ENCODE measurements around the gene NDUFS7.

The NDUFS7 gene

DNA sequence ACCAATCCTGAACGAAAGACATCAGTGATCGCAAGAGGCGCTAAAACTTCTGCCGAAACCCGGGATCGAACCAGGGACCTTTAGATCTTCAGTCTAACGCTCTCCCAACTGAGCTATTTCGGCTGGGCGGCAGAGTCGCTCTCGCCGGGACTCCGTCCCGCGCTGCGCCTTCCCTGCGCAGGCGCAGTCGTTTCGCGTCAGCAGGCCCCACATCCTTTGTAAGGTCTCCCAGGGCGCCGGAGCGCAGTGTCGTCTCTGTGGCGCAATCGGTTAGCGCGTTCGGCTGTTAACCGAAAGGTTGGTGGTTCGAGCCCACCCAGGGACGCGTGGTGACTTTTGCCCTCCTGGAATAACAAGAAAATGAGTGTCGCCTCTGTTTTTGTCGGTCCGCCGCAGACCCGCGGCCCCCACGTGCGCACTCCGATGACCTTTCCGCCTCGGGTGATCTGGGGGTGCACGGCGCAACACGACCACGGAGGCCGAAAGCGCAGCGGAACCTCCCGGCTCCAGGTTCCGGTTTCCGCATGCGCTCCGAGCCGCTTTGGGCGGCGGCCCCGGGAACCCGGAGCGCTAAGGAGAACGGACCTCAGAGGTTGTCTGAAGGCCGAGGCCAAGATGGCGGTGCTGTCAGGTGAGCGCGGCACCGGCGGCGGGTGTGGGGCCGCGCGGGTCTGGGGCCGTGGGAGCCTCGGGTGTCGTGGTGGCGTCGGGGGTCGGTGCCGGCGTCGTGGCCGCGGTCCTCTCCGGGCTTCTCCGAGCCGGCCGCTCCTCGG, at the start of gene NDUFS7:
NDUFS7 (plus strand) TSS at position 596 of the 773 bp plus-strand sequence; CDS start at position 616, 20 bp downstream.
- peak; percentile 93 to 95 for DNase-seq

DNA sequence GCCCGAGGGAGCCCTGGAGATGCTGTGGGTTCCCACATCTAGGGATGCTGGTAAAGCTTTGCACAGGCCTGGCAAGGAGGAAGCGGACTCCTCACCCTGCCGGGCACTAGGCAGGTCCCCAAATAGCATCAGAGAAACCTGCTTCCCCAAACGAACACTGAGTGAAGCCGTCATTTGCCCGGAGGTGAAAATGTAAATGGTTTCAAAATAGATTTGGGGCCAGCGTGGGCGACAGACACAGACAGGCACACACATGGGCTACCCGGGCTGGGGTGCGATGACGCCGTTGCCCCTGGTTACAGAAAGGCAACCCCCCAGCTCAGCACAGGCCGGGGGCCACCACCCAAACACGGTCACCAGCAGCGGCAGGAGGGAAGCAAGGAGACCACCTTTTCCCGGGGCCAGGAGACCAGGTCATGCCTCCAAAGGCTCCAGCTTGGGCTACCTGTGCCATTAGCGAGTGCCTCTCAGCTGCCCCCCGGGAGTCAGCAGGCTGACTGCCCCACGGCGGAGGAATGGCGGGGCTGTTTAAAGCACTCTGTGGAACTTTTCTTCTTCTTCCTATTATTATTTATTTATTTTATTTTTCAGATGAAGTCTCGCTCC, 47.5 kb upstream of the NDUFS7 start:
- DNase-seq: no peak

DNA sequence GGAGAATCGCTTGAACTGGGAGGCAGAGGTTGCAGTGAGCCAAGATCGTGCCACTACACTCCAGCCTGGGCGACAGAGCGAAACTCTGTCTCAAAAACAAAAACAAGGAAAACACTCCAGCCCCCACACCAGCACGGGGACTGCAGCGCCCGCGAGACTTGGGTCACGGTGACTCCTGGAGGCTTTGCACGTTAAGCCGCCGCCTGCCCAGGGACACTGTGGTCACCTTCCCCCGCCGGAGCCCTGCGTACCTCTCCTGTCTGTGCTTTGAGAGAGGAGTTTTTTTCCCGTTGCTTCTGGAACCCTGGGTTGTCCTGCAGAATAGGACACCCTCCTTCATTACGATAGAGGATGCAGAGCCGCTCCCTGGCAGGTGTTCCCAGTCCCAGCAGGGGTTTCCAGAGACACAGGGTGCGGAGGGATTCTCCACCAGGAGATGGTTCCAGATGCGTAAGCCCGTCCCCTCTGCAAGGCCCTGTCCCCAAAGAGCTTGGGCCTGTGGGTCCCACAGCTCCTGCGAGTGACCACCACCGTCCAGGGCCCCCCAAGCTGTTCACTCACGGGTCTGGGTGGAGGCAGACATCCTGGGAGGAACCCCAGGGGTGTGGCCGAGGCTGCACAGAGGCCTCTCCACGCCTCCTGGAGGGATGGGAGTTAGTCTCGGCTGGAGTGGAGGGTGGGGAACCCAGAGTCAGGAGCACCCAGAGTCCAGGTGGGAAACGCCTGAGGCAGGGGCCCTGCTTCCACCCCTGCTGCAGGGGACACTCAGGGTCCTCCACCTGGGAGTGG, 42.8 kb upstream of the NDUFS7 start:
- no peak for DNase-seq

DNA sequence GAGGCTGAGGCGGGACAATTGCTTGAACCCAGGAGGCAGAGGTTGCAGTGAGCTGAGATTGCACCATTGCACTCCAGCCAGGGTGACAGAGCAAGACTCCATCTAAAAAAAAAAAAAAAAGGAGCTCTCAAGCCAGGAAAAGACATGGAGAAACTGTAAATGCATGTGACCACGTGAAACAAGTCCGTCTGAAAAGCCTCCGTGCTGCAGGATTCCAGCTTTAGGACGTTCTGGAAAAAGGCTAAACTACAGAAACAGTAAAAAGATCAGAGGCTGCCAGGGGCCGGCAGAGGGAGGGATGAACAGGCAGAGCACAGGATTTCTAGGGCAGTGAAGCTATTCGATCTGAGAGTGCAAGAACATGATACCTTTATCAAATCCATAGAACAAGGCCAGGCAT, 40.7 kb upstream of the NDUFS7 start:
- no peak for DNase-seq

DNA sequence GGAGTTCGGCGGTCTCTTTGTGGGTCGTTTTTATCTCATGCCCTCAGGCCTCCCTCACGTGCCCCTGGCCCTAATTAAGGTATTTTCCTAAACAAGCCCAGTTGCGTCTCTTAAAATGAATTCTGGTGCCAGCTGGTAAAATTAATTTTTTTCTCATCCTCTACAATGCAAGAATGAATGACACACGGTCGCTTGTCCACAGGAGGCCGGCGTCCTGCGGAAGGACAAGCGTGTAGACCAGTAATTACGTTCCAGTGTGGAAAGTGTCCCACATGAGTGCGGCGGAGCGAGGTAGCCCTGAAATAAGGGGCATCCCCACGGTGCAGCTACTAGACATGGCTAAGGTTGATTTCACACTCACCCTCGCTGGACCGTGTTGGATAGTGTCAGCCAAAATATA, 34.5 kb upstream of the NDUFS7 start:
- DNase-seq: no peak

DNA sequence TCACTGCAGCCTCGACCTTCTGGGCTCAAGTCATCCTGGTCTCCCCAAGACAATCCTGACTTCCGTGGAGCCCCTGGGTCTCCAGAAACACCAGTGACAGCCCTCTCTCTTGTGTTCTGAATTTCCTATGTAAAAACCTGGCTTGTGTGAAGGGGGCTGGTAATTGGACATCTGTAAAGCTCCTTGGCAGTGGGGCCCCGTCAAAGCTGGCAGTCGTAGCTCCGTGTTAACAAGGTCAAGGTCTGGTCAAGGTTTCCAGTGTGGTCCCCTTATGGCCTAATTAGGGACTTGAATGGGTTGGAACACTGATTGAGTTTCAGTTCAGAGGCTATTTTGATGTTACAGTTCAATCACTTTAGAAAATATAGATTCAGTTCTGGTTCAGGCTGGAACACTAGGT, 32.8 kb upstream of the NDUFS7 start:
- DNase-seq: no peak

DNA sequence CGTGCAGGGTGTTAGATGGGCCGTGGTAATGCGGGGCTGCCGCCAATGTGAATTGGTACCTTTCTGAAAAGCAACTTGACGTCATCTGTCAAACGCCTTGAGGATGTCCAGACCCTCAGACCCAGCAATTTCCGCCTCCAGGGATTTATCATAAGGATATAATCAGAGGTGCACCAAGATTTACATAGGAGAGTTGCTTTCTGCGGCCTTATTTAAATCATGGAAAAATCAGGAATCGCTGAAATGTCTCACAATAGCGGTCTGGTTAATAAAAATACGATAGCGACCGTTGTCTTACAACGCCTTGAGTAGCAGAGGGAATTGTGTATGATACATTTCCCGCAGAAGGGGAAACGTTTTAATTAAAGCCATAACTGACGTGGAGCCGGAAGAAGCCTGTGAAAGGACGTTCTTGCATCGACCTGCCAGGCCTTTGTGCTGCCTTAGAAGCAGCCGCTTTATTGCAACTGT, 32.3 kb upstream of the NDUFS7 start:
- DNase-seq: no peak

DNA sequence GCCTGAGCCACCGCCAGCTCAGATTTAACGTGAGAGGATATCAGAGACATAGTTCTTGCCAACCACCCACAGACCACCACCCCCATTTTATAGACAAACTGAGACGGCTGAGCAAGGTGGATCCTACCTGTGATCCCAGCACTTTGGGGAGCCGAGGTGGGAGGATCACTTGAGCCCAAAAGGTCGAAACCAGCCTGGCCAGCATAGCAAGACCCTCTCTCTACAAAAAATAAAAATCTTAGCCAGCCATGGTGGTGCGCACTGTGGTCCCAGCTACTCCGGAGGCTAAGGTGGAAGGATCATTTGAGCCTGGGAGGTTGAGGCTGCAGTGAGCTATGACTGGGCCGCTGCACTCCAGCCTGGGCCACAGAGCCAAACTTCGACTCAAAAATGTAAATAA, 30.6 kb upstream of the NDUFS7 start:
- no peak for DNase-seq

DNA sequence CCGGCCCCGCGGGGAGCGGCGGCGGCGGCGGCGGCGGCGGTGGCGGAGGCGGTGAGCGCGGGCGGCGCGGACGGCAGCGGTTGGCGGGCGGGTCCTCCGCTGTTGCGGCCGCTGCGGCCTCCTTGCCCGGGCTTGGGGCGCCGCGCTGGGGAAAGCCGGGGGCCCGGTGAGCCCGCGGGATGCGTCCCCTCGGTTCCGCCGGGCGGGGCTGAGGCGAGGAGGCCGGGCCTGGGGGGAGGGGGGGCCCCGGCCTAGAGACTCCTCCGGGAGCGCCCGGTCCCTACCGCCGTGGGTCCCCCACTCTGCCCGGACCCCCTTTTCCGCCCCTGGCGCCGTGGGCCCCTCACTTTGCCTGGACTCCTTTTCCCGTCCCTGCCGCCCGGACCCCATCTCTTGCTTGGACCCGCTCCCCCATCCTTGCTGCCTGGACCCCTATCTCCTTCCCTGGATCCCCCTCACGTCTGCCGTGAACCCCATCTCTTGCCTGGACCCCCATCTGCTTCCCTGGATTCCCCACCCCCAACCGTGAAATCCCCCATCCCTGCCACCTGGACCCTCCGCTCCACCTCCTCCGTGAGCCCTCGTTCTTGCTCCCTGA, 28.6 kb upstream of the NDUFS7 start:
- DNase-seq: no peak

DNA sequence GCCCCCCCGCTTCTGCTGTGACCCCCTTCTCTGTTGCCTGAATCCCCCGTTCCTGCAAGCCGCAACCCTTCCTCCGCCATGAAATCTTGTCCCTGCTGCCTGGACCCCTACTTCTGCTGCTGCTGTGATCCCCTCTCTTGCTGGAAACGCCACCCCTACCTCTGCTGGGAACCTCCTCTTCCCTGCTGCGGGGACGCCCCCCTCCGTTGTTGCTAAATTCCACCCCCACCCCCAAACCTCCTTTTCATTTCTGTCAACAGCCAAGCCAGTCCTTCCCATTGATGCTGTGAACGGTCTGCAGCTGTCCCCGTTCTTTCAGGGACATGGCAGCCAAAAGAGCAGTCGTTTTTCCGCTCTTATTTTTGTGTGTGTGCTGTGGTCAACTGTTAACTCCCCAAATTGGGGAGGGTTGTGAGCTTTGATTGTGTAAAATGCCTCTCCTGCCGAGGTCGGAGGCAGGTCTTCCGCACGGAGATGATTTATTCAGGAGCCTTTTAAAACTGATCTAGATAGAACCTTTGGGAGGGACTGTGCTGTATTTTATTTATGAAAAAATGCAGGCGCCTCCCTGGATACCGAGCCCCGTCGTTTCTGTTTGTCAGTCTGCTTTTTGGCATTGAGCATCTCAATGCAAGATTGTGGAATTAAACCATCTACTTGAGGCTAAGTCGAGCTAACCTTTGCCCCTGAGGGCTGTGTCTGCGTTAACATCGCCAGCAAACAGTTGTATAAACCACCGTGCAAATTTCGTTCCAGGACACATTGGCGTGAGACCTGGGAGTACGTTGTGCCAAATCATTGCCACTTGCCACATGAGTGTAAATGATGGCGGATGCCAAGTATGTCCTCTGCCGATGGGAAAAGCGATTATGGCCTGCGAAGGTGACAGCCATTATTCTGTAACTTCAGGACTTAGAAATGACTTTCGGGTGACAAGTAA, 27.9 kb upstream of the NDUFS7 start:
- DNase-seq: peak in 1 of 2 donors; percentile 26

DNA sequence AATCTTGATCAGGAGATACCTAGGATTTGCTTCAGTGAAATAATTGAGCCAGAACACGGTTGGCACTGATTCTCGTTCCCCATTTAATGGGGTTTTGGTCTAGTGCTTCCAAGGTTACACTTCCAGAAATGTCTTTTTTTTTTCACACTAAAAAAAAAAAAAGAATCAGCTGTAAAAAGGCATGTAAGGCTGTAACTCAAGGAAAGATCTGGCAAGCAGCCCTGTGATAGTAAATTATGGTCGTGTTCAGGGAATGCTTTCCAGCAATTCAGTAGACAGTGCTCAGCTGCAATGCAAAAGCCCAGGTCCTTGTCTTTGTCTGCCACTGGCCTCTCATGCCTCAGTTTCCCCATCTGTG, 27.2 kb upstream of the NDUFS7 start:
- no peak for DNase-seq

DNA sequence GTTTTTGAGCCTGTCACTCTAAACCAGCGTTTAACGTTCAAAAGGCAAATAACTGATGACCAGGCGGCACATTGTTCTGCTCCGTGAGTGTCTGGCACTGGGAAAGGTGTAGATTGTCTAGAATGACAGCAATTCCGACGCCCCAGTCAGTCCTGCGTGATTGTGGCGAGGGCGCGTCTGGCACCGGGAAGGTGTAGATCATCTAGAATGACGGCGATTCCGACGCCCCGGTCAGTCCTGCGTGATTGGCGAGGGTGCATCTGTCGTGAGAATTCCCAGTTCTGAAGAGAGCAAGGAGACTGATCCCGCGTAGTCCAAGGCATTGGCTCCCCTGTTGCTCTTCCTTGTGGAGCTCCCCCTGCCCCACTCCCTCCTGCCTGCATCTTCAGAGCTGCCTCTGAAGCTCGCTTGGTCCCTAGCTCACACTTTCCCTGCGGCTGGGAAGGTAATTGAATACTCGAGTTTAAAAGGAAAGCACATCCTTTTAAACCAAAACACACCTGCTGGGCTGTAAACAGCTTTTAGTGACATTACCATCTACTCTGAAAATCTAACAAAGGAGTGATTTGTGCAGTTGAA, 26.1 kb upstream of the NDUFS7 start:
- DNase-seq: no peak

DNA sequence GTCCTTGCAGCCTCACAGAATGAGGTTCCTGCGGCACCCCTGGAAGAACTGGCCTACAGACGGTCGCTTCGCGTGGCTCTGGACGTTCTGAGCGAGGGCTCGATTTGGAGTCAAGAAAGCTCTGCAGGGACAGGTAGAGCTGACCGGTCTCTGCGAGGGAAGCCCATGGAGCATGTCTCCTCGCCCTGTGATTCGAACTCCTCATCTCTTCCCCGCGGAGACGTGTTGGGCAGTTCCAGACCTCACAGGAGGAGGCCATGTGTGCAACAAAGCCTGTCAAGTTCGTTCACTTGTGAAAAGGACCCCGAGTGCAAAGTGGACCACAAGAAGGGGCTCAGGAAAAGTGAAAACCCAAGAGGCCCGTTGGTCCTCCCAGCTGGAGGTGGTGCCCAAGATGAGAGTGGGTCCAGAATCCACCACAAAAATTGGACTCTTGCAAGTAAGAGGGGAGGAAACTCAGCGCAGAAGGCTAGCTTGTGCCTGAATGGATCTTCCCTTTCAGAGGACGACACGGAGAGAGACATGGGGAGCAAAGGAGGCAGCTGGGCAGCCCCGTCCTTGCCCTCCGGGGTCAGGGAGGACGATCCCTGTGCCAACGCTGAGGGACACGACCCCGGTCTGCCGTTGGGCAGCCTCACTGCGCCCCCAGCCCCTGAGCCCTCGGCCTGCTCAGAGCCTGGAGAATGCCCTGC, 23.4 kb upstream of the NDUFS7 start:
- no peak for DNase-seq

DNA sequence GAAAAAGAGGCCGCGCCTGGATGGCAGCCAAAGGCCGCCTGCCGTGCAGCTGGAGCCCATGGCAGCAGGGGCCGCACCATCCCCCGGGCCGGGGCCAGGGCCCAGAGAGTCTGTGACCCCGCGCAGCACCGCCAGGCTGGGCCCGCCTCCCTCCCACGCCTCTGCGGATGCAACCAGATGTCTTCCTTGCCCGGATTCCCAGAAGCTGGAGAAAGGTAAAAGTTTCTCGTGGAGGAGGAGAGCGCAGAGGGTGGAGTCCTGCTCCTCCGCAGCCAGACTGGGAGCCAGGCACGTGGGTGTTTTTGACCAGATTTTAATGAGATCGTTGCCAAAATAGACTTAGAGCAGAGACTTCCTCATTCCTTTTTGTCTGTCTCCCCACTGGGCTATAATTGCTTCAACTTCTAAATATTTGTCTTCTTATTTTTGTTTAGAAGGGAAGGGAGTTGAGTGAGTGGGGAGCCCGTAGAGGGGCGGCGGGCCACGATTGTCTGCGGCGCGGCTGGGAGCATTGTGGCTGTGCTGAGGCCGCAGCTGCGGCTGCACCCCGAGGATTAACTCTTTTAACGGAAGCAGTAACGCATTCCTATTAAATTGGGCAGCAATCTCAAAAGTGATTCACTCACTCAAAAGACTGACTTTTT, 22.8 kb upstream of the NDUFS7 start:
- no peak for DNase-seq

DNA sequence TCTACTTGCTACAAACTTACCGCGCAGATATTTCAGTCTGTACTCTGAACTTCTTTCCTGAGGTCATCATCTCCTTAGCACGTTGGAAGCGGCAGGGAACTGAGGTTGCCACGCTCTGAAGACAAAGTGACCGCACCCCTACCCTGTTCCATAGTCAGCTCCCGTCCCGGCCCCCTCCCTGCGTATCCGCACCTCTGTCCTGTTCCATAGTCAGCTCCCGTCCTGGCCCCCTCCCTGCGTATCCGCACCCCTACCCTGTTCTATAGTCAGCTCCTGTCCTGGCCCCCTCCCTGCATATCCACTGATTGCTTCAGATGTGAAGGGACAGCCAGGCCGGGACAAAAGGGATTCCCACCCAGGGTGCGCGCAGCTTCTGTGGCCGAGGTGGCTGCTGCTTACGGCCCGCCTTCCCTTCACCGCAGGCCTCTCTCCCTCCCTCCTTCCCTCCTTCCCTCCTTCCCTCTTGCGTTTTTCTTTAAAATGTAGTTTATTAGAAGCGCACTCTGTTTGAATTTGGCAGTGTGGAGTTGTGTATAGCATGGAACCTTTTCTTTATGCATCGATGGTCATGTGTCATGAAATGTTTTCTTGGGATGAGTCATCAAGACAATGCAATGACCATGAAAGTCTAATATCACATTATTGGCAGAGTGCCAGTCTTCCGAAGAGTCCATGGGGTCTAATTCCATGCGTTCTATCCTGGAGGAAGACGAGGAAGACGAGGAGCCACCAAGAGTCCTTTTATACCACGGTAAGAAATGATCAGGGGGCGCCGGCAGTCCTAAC, 21.9 kb upstream of the NDUFS7 start:
- DNase-seq: no peak

DNA sequence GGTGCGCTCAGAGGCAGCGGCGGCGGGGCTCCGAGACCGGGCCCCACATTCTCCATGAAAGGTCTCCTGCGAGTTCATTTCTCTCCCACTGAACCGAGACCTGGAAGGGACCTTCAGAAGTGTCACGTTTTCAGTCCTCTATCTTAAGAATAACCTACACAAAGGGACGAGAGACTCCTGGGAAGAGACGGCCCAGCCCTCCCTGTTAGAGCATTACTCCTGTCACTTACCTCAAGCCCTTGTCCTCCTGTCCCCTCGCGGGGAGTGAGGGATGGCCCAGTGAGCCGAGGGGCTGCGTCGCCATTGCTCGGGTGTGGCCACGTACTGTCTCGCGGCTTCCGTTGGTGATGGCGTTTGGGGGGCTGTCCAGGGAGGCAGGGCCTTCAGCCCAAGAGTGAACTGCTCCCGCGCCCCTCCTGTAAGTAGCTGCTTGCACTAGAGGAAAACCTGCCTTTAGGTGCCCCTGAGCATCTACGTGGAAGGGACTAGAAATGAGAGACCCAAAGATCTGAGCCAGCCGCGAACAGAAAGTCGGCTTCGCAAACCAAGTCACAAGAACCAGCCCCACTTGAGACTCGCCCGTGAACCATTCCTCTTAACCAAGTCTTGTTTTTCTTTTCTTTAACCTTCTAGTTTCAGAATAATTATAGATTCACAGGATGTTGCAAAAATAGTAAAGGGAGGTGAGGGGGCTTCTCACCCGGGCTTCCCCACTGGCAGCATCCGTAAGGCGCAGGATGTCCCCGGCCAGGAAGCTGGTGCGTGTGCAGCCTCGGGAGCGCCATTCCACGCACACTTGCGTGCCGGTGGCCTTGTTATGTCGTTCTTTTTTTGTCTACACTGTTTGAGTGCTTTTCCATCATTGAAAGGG, 21.1 kb upstream of the NDUFS7 start:
- DNase-seq: no peak

DNA sequence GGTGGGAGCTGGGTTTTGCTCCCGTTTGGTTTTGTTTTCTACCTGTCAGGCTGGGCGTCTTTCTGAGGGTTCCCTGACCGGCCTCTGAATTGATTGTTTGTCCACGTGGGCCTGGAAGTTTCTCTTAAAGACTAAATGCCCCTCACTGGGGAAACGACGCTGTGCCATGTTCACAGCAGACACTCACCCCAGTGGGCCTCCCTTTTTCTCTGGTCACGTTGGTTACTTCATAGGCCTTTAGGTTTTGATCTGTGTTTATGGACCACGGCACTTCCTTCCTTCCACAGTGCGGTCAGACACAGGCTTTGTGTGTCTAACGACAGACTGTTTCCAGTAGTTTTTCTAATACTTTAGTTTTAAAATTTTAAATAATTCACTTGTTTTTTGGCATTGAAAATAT, 20.1 kb upstream of the NDUFS7 start:
- no peak for DNase-seq

DNA sequence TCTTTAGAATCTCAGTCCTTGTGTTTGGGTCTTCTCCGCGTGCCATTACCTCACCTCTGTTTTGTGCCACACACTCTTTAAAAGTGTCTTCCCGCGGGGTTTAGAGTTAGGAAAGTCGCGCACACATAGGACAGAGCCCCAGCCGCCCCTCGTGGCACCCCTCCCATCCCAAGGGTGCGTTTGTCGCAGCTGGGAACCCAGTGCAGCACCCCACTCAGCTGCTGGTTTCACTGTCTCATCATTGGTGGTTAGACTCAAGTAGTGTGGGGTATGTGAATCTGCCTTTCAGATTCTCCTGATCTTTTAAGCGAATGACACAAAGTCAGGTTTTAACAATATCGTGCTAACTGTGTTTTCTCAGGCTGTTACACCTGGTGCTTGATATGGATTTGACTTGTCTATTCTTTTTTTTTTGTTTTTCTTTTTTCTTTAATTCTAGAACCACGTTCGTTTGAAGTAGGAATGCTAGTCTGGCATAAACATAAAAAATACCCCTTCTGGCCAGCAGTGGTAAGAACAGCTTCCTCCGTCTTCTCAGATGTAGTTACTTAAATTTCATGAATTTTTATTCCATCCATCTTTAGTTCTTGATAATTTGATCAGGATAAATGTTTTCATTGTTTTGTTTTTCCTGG, 19.5 kb upstream of the NDUFS7 start:
- DNase-seq: no peak

Data from stimulated activated CD4-positive, alpha-beta T cell treated with anti-CD3 and anti-CD28 coated beads, Interleukin-2, amount 100 ng/mL, for 24 hours (primary cell).